ENCODE data around the gene ZNG1C.
"Not testable (repeated sequence)": the region's sequence is repeated elsewhere in the genome, so short reads cannot be mapped to it uniquely, and the experiment has no call there.

- not testable (repeated sequence) for TF ChIP-seq POLR2AphosphoS5 (IDR thresholded peaks at IDR 0.05); CTCF (IDR thresholded peaks at IDR 0.05); EP300 (IDR thresholded peaks at IDR 0.05; ENCODE audit: low read depth)
Observed at GRCh38 chr9:68242437-68242836, 654 bp downstream of the ZNG1C start.

Measured in transverse colon (tissue), 4 donors.